Measurements from ENCODE around the gene GRM4.
"Not testable (repeated sequence)": the region's sequence is repeated elsewhere in the genome, so short reads cannot be mapped to it uniquely, and the experiment has no call there.

The GRM4 gene

GRCh38 chr6:34146021-34146782 is at the start of gene GRM4:
Gene GRM4 (minus strand): TSS chr6:34146087. CDS start chr6:34133496, 12,591 bp downstream.
- DNase-seq = no peak

DNA sequence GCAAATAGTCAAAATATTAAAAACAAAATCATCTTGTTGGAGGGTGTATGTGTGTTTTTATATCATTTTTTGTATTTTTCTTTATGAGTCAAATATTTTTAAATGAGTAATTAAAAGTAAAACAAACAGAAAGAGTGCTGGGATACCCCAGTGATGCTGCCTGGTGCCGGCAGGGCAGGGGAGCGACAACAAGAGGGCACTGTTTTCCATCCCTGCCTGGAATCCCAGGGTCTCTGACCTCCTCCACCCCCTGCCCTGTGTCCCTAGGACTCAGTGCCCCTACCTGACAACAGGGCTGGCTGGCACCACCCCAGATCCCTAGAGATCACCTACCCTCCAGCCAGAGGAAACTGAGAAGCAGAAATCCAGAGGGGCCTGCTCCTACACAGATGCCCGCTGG is 48.9 kb upstream of the GRM4 start:
- DNase-seq = no peak

DNA sequence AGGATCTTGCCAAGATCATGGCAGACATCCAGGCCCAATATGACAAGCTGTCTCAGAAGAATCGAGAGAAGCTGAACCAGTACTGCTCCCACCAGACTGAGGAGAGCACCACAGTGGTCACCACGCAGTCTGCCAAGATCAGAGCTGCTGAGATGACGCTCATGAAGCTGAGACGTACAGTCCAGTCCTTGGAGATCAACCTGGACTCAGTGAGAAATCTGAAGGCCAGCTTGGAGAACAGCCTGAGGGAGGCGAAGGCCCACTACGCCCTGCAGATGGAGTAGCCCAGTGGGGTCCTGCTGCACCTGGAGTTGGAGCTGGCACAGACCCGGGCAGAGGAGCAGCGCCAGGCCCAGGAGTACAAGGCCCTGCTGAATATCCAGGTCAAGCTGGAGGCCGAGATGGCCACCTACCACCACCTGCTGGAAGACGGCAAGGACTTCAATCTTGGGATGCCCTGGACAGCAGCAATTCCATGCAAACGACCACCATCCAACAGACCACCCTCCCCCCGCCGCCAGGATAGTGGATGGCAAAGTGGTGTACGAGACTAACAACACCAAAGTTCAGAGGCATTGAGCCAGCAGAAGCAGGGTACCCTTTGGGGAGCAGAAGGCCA is 44.7 kb upstream of the GRM4 start:
- DNase-seq = no peak

- no peak for DNase-seq
Observed at GRCh38 chr6:34189806-34190503, 44.1 kb upstream of the GRM4 start.

DNA sequence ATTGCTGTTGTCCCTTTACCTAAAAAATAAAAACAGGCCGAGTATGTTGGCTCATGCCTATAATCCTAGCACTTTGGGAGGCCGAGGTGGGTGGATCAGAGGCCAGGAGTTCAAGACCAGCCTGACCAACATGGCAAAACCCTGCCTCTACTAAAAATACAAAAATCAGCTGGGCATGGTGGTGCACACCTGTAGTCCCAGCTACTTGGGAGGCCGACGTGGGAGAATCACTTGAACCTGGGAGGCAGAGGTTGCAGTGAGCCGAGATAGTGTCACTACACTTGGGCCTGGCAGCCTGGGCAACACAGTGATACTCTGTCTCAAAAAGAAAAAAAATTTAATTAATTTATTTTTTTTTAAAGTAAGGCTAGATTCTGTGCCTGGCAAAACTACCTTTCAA is 38.8 kb upstream of the GRM4 start:
- DNase-seq = not testable (repeated sequence)

DNA sequence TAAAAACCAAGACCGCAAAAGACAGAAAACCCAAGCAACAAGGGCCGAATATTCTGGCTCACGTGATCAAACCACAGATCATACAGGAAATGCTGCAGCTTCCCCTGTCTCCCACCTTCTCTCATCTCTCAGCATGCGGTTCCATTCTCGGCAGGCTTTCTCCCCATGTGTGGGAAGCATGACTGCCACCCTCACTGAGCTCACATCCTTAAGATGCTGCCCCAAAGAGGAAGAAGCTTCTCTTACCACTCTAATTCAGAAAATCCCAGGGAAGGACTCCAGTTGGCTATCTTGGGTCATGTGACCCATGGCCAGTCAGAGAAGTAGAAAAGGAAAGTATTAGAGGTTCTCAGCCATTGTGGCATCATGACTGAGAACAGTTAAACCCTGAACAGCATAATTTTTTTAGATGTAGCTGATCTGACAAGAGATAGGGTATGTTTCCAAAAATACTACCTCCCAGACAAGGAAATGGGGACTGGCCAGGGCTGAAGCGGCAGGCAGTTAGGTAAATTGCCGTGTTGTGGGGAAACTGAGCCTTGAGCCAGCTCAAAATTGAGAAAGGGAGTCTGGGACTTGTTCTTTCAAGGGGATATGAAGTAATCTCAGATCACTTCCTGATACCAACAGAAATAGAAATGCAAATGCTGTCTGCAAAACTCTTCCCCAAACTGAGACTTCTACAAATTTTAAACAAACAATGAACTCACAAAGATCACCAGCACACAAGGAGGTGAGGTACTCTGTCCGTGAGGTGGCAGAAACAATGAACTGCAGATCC is 37.1 kb upstream of the GRM4 start:
- no peak for DNase-seq

DNA sequence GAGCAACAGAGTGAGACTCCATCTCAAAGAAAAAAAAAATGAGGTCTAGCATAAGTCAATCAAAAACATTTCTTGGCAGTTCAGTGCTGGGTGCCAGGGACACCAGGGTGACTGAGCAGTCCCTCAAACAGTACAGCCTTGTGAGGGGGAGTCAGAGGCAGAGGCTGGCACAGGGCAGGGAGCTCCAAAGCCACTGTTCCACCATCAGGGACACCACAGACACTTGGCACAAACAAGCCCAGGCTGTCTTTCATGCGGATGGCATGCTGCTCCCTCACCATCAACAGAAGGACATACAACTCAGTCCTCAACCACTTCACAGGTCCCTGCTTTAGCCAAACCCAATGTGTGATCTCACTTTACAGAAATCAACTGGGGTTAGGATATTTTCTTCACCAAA is 36.0 kb upstream of the GRM4 start:
- no peak for DNase-seq

DNA sequence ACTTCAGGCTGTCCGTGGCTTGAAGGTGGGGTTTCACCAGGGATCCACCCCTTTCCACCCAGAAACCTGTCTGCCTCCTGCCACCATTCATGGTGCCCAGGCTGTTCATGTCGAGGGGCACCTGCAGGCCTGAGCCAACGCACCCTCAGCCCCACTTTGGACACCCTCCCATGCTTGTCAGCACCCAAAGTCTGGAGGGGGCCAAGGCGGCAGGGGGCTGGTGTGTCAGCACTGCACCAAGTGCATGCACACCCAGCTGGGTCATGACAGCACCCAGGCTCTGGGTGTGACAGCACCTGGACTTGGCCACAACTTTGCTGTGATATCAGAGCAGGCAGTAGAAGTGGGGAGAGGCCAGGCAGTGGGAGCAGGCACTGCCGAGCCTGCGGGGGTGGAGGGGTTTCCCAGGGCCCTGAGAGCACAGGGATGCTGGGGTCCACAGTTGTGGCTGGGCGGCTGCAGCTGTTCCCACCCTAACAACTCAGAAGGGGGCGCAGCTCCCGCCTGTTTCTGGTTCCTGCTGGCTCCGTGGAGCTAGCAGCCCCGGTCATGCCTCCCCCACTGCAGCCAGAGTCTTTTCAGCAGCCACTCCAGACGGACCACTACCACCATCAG is 33.3 kb upstream of the GRM4 start:
- no peak for DNase-seq

DNA sequence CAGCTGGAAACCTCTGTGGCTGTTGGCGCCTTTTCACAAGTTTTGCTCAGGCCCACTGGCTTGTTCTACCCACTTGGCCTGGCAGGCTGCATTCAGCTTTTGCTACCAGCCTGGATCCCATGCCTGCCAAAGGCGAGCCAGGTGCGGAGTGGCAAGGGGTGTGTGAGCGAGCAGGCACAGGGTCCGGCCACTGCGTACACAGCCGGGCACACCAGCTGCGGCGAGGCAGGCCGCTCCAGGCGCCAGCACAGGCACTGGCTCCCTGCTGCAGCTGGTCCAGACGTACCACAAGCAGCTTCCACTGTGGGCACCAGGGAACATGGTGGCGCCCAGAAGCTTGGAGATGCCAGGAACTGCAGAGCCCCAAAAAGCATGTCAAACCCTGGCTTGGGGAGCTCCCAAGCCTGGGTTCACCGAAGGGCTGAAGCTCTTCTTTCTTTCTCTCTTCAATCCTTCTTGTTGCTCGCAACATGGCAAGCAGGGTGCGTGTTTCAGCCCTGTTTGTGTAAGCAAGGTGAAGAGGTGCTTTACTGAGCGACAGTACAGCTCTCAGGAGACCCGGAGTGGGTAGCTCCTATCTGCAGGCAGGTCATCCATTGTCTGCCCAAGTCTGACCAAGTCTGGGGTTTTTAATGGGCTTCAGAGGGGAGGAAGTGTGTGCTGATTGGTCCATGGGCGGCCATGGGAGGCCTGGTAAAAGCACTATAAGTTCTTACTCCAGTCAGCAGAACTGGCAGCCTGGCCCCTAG is 32.6 kb upstream of the GRM4 start:
- no peak for DNase-seq

- no peak for DNase-seq
Observed at GRCh38 chr6:34177181-34177591, 31.3 kb upstream of the GRM4 start.

DNA sequence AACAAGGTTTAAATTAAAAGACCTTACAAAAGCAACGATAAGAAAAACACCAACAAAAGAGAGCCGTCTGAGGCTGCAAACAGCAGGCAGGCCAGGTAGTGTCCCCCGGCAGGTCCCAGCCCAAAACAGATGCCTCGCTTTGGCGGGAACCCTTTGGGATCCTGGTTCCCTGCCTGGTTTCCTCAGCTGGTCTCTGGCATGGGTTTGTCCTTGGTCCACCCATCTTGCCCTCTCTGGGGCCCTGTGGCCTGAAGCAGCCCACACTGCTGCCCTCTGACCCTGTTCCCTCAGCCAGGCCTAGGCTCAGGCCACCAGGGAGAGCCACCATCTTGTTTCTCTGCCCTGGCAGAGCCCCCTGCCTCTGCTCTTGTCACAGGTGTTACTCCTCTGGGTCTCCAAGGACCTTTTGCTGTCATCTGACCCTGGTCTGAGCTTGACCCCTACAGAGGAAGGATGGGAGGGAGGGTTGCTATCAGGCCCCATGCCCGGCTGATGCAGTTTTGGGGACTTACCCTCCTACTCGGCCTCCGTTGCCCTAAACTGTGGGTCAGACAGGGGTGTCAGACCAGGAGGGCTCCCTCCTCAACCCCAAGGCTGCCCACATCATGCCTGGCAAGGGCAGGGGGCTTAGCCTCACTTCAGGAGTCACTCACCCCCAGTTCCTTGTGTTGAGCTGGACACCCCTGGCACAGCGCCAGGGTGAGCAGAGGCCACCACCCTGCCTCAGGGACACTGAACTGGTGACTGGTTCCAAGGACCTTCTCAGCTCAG is 30.6 kb upstream of the GRM4 start:
- DNase-seq = no peak

DNA sequence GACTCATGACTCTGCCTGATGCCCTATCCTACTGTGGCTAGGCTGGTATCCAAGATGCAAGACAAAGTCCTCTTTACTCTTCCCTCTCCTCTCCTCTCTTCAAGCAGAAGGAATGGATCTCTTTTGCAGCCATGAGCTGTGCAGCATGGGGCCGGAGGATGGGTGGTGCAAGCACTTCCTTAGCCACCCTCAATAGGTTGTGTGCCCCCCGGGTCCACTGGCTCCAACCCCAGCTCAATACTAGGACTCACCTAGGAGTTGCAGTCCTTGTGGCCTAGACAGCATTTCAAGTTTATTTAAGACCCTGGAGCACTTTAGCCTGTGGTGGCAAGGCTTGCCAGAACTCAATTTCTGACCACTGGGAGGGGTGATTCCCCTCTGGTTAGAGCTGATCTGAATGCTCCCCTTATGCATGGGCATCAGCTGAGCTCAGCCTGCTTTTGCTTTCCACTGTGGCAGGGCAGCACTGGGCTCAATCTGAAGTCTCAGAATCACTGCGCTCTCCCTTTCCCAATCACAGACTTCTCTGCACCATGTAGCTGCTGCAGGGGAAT is 29.0 kb upstream of the GRM4 start:
- DNase-seq = no peak

DNA sequence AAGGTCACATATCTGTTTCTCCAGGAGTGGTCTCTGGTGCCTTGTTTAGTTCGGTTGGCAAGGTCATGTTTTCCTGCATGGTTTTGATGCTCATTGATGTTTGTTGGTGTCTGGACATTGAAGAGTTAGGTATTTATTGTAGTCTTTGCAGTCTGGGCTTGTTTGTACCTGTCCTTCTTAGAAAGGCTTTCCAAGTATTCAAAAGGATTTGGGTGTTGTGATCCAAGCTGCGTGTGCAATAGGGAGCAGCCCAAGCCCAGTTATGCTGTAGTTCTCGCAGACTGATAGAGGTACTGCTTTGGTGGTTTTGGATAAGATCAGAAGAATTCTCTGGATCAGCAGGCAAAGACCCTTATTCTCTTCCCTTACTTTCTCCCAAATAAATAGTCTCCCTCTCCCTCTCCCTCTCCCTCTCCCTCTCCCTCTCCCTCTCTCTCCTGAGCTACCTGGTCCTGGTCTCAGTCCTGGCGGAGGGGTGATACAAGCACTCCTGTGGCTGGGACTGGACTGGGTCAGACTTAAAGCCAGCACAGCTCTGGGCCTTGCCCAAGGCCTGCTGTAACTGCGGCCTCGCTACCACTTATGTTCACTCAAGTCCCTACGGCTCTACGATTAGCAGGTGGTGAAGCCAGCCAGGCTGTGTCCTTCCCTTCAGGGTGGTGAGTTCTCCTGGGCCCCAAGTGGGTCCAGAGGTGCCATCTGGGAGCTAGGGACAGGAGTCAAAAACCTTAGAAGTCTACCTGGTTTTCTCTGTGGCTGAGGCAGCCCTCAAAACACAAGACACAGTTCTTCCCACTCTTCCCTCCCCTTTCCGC is 27.3 kb upstream of the GRM4 start:
- DNase-seq = no peak

GRCh38 chr6:34170346-34170745 is 24.5 kb upstream of the GRM4 start:
- DNase-seq = no peak

GRCh38 chr6:34169897-34170296 is 24.0 kb upstream of the GRM4 start:
- DNase-seq = no peak

DNA sequence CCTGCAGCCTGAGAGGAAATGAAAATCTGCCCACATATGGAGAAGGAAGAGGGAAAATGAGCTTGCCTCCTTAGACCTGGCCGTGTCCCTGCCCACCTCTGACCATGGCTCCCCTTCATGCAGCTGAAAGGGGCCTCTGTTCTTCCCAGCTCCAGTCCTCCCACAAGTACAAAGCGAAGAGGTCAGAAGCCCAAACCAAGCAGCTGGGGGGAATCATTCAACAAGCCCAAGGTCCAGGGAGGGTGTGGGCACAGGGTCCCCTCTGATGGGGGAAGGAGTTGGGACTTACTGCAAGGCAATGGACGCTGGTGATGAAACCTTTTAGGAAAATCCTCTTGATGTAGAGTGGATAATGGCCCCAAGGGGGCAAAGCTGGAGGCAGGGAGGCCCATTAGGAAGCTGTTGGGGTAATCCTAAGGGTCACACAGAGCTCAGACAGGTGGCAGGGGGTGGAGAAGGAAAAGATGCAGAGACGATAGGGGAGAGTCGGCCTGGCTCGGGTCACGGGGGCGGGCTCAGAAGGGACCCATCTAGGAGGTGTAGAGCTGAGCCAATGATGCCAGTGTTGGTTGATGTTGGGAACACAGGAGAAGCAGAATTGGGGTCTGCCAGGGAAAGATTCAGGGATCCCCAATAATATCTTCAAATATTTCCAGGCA is 16.1 kb upstream of the GRM4 start:
- no peak for DNase-seq

DNA sequence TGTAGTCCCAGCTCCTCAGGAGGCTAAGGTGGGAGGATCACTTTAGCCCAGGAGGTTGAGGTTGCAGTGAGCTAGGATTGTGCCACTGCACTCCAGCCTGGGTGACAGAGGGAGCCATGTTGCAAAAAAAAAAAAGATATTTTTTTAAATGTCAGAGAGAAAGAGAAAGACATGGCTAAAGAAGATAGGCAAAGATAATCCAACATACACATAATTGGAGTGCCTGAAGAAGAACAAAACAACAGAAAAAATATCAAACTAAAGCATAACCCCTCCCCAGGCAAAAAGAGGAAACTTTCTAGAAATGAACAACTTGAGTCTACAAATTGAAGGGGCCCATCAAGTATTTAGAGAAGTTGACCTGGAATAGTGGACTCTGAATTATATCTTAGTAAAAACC is 14.0 kb upstream of the GRM4 start:
- DNase-seq = no peak

DNA sequence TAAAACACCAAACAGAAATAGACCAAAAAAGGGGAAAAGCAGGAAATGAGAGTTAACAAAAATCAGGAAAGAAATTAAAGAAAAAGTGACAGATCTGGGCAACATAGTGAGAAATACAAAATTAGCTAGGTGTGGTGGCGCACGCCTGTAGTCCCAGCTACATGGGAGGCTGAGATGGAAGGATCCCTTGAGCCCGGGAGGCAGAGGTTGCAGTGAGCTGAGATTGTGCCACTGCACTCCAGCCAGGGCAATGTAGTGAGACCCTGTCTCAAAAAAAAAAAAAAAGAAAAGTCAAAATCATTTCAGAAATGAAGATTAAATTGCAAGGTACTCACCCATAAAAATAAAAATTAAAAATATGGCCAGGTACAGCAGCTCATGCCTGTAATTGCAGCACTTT is 13.0 kb upstream of the GRM4 start:
- no peak for DNase-seq

- no peak for DNase-seq
Observed at GRCh38 chr6:34157851-34158250, 12.0 kb upstream of the GRM4 start.

Data from 8988T (cell line).